Activated CD8-positive, alpha-beta T cell treated with anti-CD3 and anti-CD28 coated beads for 36 hours (primary cell): ENCODE data around the gene TAL2. TPM values are rescaled to one million over a fixed set of nuclear protein-coding genes. Genes with fewer than 3 reads are reported as not detected.
"Not testable (repeated sequence)": the region's sequence is repeated elsewhere in the genome, so short reads cannot be mapped to it uniquely, and the experiment has no call there.

Source experiments
- ATAC-seq: fragments of 200-7000 bp; cut with Tn5 transposase; one replicate; pipeline ENCODE4 v1.10.0; 2021; ENCODE audit warnings: mild to moderate bottlenecking, moderate library complexity
- CTCF ChIA-PET: fragments of 350-600 bp; sonication (Branson Sonifier 250); formaldehyde crosslinking; loops from one replicate; lab custom pipeline; 2021; ENCODE audit warnings: antibody characterized with exemption; lab: Charles Lee
- POLR2A ChIA-PET: fragments of 350-600 bp; sonication (Branson Sonifier 250); formaldehyde crosslinking; loops from one replicate; lab custom pipeline; 2021; ENCODE audit warnings: antibody characterized with exemption; lab: Charles Lee
- DNase-seq: peaks from one replicate; pipeline ENCODE4 v3.0.0-alpha.2; 2020
- H3K27ac Mint-ChIP-seq: one replicate; pipeline ENCODE4 v1.8.0; 2021; ENCODE audit warnings: mild to moderate bottlenecking, mixed read lengths
- H3K27me3 Mint-ChIP-seq: one replicate; pipeline ENCODE4 v1.8.0; 2021; ENCODE audit warnings: mixed read lengths
- H3K36me3 Mint-ChIP-seq: one replicate; pipeline ENCODE4 v1.8.0; 2021; ENCODE audit warnings: low read depth, mixed read lengths
- H3K4me1 Mint-ChIP-seq: one replicate; pipeline ENCODE4 v1.8.0; 2021; ENCODE audit warnings: low read depth, mixed read lengths
- H3K4me3 Mint-ChIP-seq: one replicate; pipeline ENCODE4 v1.8.0; 2021; ENCODE audit warnings: mild to moderate bottlenecking, moderate library complexity, mixed read lengths
- H3K9me3 Mint-ChIP-seq: one replicate; pipeline ENCODE4 v1.8.0; 2021; ENCODE audit warnings: mixed read lengths
- intact Hi-C: fragments of 100-400 bp; cut with micrococcal nuclease; formaldehyde crosslinking; loops from one replicate; pipeline ENCODE4 v1.10.0; 2022
- total RNA-seq, 2 experiments: library from RNA; stranded (reverse); gene quantifications; one replicate each; pipeline ENCODE4 v1.2.3, GENCODE V29; 2021
- TF ChIP-seq, protein P1 (sequence below): fragments of 200-600 bp; IDR thresholded peaks from one replicate; pipeline ENCODE4 v1.8.0; 2022; ENCODE audit warnings: antibody characterized with exemption, mild to moderate bottlenecking

The TAL2 gene
- total RNA-seq, 2 experiments from 2014 or later, result not detected

- CTCF ChIA-PET, result no interaction called here
- ATAC-seq, result no peak
- H3K4me3 Mint-ChIP-seq, result no peak overlapping the region
- peaks cover 5% of the 10 kb centered on the region for H3K27me3 Mint-ChIP-seq
- no peaks in the 10 kb centered on the region for H3K36me3 Mint-ChIP-seq
- H3K27ac Mint-ChIP-seq, result no peak overlapping the region
- TF ChIP-seq, protein P1, sequence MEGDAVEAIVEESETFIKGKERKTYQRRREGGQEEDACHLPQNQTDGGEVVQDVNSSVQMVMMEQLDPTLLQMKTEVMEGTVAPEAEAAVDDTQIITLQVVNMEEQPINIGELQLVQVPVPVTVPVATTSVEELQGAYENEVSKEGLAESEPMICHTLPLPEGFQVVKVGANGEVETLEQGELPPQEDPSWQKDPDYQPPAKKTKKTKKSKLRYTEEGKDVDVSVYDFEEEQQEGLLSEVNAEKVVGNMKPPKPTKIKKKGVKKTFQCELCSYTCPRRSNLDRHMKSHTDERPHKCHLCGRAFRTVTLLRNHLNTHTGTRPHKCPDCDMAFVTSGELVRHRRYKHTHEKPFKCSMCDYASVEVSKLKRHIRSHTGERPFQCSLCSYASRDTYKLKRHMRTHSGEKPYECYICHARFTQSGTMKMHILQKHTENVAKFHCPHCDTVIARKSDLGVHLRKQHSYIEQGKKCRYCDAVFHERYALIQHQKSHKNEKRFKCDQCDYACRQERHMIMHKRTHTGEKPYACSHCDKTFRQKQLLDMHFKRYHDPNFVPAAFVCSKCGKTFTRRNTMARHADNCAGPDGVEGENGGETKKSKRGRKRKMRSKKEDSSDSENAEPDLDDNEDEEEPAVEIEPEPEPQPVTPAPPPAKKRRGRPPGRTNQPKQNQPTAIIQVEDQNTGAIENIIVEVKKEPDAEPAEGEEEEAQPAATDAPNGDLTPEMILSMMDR, result no peak
- no peaks in the 10 kb centered on the region for H3K9me3 Mint-ChIP-seq
- no peak for DNase-seq
- peaks cover 41% of the 10 kb centered on the region for H3K4me1 Mint-ChIP-seq
- intact Hi-C loops, result no loop called here
- POLR2A ChIA-PET, result no interaction called here
Measured at GRCh38 chr9:105697871-105698270, 35.6 kb downstream of the TAL2 start.

- no peaks in the 10 kb centered on the region for H3K9me3 Mint-ChIP-seq
- CTCF ChIA-PET, result no interaction called here
- no peaks in the 10 kb centered on the region for H3K36me3 Mint-ChIP-seq
- H3K27me3 Mint-ChIP-seq, result peaks cover 4% of the 10 kb centered on the region
- H3K4me1 Mint-ChIP-seq, result peaks cover 39% of the 10 kb centered on the region
- no peak overlapping the region for H3K4me3 Mint-ChIP-seq
- POLR2A ChIA-PET, result no interaction called here
- TF ChIP-seq, protein P1, result no peak
- intact Hi-C loops, result no loop called here
- no peak for DNase-seq
- no peak overlapping the region for H3K27ac Mint-ChIP-seq
- ATAC-seq, result no peak
Measured at GRCh38 chr9:105698348-105698870, 36.2 kb downstream of the TAL2 start.

- ATAC-seq (no peak), DNase-seq (no peak)
- no peaks in the 10 kb centered on the region for H3K27me3 Mint-ChIP-seq
- H3K27ac Mint-ChIP-seq, result no peak overlapping the region
- ChIA-PET CTCF (interaction anchor here (0.9 kb wide), 1 partner anchor 63 kb away, joined by 3 read pairs; no protein-coding TSS in a partner anchor), POLR2A (no interaction called here)
- peaks cover 29% of the 10 kb centered on the region for H3K4me1 Mint-ChIP-seq
- H3K36me3 Mint-ChIP-seq, result no peaks in the 10 kb centered on the region
- no peak overlapping the region for H3K4me3 Mint-ChIP-seq
- TF ChIP-seq, protein P1, result no peak
- no peaks in the 10 kb centered on the region for H3K9me3 Mint-ChIP-seq
- intact Hi-C loops, result no loop called here
Measured at GRCh38 chr9:105700668-105701067, 38.4 kb downstream of the TAL2 start.

GRCh38 chr9:105701145-105701544 lies 38.9 kb downstream of the TAL2 start:
- Mint-ChIP-seq H3K4me3 (no peak overlapping the region), H3K9me3 (no peaks in the 10 kb centered on the region), H3K4me1 (peaks cover 26% of the 10 kb centered on the region), H3K27me3 (no peaks in the 10 kb centered on the region), H3K27ac (no peak overlapping the region), H3K36me3 (no peaks in the 10 kb centered on the region)
- intact Hi-C loops, result no loop called here
- ChIA-PET POLR2A (no interaction called here), CTCF (no interaction called here)
- no peak for DNase-seq
- TF ChIP-seq, protein P1, result no peak
- ATAC-seq, result no peak

GRCh38 chr9:105702207-105702606 lies 40.0 kb downstream of the TAL2 start:
- intact Hi-C loops, result no loop called here
- ATAC-seq (no peak), DNase-seq (no peak)
- TF ChIP-seq, protein P1, result no peak
- peaks cover 4% of the 10 kb centered on the region for H3K36me3 Mint-ChIP-seq
- ChIA-PET CTCF (no interaction called here), POLR2A (no interaction called here)
- no peaks in the 10 kb centered on the region for H3K9me3 Mint-ChIP-seq
- H3K4me3 Mint-ChIP-seq, result no peak overlapping the region
- H3K27ac Mint-ChIP-seq, result no peak overlapping the region
- H3K4me1 Mint-ChIP-seq, result peaks cover 24% of the 10 kb centered on the region
- H3K27me3 Mint-ChIP-seq, result no peaks in the 10 kb centered on the region

DNA sequence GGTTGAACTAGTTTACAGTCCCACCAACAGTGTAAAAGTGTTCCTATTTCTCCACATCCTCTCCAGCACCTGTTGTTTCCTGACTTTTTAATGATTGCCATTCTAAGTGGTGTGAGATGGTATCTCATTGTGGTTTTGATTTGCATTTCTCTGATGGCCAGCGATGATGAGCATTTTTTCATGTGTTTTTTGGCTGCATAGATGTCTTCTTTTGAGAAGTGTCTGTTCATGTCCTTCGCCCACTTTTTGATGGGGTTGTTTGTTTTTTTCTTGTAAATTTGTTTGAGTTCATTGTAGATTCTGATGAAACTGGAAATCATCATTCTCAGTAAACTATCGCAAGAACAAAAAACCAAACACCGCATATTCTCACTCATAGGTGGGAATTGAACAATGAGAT lies 41.4 kb downstream of the TAL2 start:
- POLR2A ChIA-PET, H3K9me3 Mint-ChIP-seq, DNase-seq, H3K27ac Mint-ChIP-seq, ATAC-seq, H3K4me3 Mint-ChIP-seq, intact Hi-C loops, H3K27me3 Mint-ChIP-seq, CTCF ChIA-PET, H3K36me3 Mint-ChIP-seq: not testable (repeated sequence)
- peaks cover 27% of the 10 kb centered on the region for H3K4me1 Mint-ChIP-seq
